ENCODE results near the gene TMEM207. TPM values are rescaled to one million over a fixed set of nuclear protein-coding genes. Genes with fewer than 3 reads are reported as not detected.

Gene TMEM207
- total and polyA plus RNA-seq, 4 donors, result not detected

DNA sequence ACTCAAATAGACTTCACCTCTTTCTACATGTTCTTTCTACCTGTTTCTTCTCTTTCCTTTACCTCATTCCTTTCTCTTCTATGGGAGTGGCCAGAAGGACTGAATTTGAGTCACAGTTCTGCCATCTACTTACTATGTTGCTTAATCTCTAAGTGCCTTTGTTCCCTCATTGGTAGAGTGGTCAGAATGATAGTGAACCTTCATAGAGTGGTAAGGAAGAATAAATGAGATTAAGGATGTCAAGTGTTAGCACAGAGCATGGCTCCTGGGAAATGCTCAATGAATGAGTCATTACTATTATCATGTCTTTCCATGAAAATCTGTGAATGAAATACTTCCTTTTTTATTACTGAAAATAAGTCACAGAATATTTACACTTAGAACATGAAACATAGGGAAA lies 17.5 kb downstream of the TMEM207 start:
- no peaks in the 10 kb centered on the region for H3K36me3 ChIP-seq (ENCODE audit: control insufficient read depth in 4 of 4, insufficient read depth in 3 of 4, low read depth in 1 of 4, low read length in 3 of 4)
- H3K4me3 ChIP-seq (ENCODE audit: low read depth in 1 of 3, low read length in 3 of 3), result no peak overlapping the region
- no peak overlapping the region for H3K27ac ChIP-seq (ENCODE audit: low read depth in 1 of 2, low read length in 2 of 2)
- no peaks in the 10 kb centered on the region for H3K4me1 ChIP-seq (ENCODE audit: control insufficient read depth in 4 of 4, insufficient read depth in 4 of 4, low read length in 3 of 4)
- DNase-seq (ENCODE audit: low spot score), result no peak
- TF ChIP-seq, protein P1, sequence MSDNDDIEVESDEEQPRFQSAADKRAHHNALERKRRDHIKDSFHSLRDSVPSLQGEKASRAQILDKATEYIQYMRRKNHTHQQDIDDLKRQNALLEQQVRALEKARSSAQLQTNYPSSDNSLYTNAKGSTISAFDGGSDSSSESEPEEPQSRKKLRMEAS (IDR thresholded peaks at IDR 0.05), result no peak
- TF ChIP-seq, protein P2, sequence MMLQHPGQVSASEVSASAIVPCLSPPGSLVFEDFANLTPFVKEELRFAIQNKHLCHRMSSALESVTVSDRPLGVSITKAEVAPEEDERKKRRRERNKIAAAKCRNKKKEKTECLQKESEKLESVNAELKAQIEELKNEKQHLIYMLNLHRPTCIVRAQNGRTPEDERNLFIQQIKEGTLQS (IDR thresholded peaks at IDR 0.05), result no peak
- TF ChIP-seq HNF4A (conservative IDR thresholded peaks at IDR 0.05) (no peak), TAF1 (conservative IDR thresholded peaks at IDR 0.05) (no peak), HNF4G (IDR thresholded peaks at IDR 0.05) (no peak)
- H3K9me3 ChIP-seq (ENCODE audit: control insufficient read depth in 4 of 4, low read length in 3 of 4), result no peaks in the 10 kb centered on the region
- H3K9ac ChIP-seq (ENCODE audit: low read depth in 1 of 2, low read length in 2 of 2), result no peak overlapping the region
- H3K27me3 ChIP-seq (ENCODE audit: control insufficient read depth in 4 of 4, insufficient read depth in 4 of 4, low read length in 3 of 4), result no peaks in the 10 kb centered on the region

DNA sequence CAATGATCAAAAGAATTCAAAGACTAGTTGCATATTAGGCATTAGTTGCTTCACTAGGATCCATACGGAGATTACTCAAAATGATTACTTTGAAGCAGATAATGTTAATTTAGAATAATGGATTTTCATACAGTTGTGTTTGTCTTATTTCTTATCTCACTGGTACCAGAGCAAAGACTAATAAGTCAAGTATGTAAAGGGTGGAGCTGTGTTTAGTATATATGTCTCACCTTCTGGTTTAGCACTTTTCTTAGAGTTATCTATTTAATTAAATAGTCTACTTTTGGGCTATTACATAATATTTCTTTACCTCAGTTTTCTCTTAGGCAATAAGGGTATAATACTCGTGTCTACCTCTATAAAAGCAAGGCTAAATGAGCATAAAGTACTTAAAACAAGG lies 18.8 kb downstream of the TMEM207 start:
- Histone ChIP-seq H3K27me3 (ENCODE audit: control insufficient read depth in 4 of 4, insufficient read depth in 4 of 4, low read length in 3 of 4) (no peaks in the 10 kb centered on the region), H3K36me3 (ENCODE audit: control insufficient read depth in 4 of 4, insufficient read depth in 3 of 4, low read depth in 1 of 4, low read length in 3 of 4) (no peaks in the 10 kb centered on the region), H3K4me3 (ENCODE audit: low read depth in 1 of 3, low read length in 3 of 3) (no peak overlapping the region), H3K4me1 (ENCODE audit: control insufficient read depth in 4 of 4, insufficient read depth in 4 of 4, low read length in 3 of 4) (no peaks in the 10 kb centered on the region), H3K9me3 (ENCODE audit: control insufficient read depth in 4 of 4, low read length in 3 of 4) (no peaks in the 10 kb centered on the region), H3K9ac (ENCODE audit: low read depth in 1 of 2, low read length in 2 of 2) (no peak overlapping the region), H3K27ac (ENCODE audit: low read depth in 1 of 2, low read length in 2 of 2) (no peak overlapping the region)
- WGBS, result 86% methylated on average over 2 of the region's 2 CpGs
- no peak for DNase-seq (ENCODE audit: low spot score)
- TF ChIP-seq FOXA1 (IDR thresholded peaks at IDR 0.05) (no peak), HNF4G (IDR thresholded peaks at IDR 0.05) (no peak), RAD21 (IDR thresholded peaks at IDR 0.05) (no peak), NR2F2 (IDR thresholded peaks at IDR 0.05) (no peak), GABPA (IDR thresholded peaks at IDR 0.05 in 1 of 2, conservative IDR thresholded peaks at IDR 0.05 in 1 of 2) (no peak), EGR1 (IDR thresholded peaks at IDR 0.05; ENCODE audit: low read depth in 2 of 2) (no peak), FOXA2 (IDR thresholded peaks at IDR 0.05) (no peak), TAF1 (conservative IDR thresholded peaks at IDR 0.05) (no peak)
- TF ChIP-seq, protein P3, sequence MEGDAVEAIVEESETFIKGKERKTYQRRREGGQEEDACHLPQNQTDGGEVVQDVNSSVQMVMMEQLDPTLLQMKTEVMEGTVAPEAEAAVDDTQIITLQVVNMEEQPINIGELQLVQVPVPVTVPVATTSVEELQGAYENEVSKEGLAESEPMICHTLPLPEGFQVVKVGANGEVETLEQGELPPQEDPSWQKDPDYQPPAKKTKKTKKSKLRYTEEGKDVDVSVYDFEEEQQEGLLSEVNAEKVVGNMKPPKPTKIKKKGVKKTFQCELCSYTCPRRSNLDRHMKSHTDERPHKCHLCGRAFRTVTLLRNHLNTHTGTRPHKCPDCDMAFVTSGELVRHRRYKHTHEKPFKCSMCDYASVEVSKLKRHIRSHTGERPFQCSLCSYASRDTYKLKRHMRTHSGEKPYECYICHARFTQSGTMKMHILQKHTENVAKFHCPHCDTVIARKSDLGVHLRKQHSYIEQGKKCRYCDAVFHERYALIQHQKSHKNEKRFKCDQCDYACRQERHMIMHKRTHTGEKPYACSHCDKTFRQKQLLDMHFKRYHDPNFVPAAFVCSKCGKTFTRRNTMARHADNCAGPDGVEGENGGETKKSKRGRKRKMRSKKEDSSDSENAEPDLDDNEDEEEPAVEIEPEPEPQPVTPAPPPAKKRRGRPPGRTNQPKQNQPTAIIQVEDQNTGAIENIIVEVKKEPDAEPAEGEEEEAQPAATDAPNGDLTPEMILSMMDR (IDR thresholded peaks at IDR 0.05; ENCODE audit: low read depth, low read length, missing input control), result no peak
- TF ChIP-seq, protein P1 (IDR thresholded peaks at IDR 0.05), result no peak
- TF ChIP-seq, protein P4, sequence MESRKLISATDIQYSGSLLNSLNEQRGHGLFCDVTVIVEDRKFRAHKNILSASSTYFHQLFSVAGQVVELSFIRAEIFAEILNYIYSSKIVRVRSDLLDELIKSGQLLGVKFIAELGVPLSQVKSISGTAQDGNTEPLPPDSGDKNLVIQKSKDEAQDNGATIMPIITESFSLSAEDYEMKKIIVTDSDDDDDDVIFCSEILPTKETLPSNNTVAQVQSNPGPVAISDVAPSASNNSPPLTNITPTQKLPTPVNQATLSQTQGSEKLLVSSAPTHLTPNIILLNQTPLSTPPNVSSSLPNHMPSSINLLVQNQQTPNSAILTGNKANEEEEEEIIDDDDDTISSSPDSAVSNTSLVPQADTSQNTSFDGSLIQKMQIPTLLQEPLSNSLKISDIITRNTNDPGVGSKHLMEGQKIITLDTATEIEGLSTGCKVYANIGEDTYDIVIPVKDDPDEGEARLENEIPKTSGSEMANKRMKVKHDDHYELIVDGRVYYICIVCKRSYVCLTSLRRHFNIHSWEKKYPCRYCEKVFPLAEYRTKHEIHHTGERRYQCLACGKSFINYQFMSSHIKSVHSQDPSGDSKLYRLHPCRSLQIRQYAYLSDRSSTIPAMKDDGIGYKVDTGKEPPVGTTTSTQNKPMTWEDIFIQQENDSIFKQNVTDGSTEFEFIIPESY (IDR thresholded peaks at IDR 0.05), result no peak
- TF ChIP-seq, protein P2 (IDR thresholded peaks at IDR 0.05), result no peak

DNA sequence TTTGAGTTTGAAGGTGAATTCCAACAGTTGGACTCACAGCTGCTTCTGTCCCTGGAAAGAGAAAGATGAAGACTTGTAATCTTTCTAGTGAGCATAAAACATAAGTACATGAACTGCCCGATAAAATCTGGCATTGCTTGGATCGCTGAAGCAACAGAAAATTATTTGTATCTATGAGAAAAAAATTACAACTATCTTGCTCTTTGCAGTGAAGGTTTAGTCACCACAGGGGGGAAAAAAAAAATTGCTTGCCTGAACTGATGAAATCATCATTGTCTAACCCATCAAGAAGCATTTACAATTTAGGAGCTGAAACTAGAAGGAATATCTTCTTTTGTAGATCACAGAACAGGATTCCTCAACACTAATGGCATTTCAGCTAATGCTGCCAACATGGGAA lies 20.0 kb downstream of the TMEM207 start:
- no peak for DNase-seq (ENCODE audit: low spot score)
- H3K4me1 ChIP-seq (ENCODE audit: control insufficient read depth in 4 of 4, insufficient read depth in 4 of 4, low read length in 3 of 4), result no peaks in the 10 kb centered on the region
- H3K36me3 ChIP-seq (ENCODE audit: control insufficient read depth in 4 of 4, insufficient read depth in 3 of 4, low read depth in 1 of 4, low read length in 3 of 4), result no peaks in the 10 kb centered on the region
- H3K4me3 ChIP-seq (ENCODE audit: low read depth in 1 of 3, low read length in 3 of 3), result no peak overlapping the region
- no peaks in the 10 kb centered on the region for H3K27me3 ChIP-seq (ENCODE audit: control insufficient read depth in 4 of 4, insufficient read depth in 4 of 4, low read length in 3 of 4)
- no peak overlapping the region for H3K27ac ChIP-seq (ENCODE audit: low read depth in 1 of 2, low read length in 2 of 2)
- H3K9me3 ChIP-seq (ENCODE audit: control insufficient read depth in 4 of 4, low read length in 3 of 4), result no peaks in the 10 kb centered on the region
- no peak overlapping the region for H3K9ac ChIP-seq (ENCODE audit: low read depth in 1 of 2, low read length in 2 of 2)
- WGBS, result 91% methylated on average over 2 of the region's 2 CpGs
- TF ChIP-seq, protein P3 (IDR thresholded peaks at IDR 0.05; ENCODE audit: low read depth, low read length, missing input control), result no peak
- TF ChIP-seq EGR1 (IDR thresholded peaks at IDR 0.05; ENCODE audit: low read depth in 2 of 2) (no peak), TAF1 (conservative IDR thresholded peaks at IDR 0.05) (no peak), FOXA2 (IDR thresholded peaks at IDR 0.05) (no peak), RXRA (IDR thresholded peaks at IDR 0.05) (no peak), NR2F2 (IDR thresholded peaks at IDR 0.05) (no peak), JUND (IDR thresholded peaks at IDR 0.05) (no peak), HNF4A (conservative IDR thresholded peaks at IDR 0.05) (no peak), YY1 (IDR thresholded peaks at IDR 0.05) (no peak)
- TF ChIP-seq, protein P1 (IDR thresholded peaks at IDR 0.05), result no peak
- TF ChIP-seq, protein P2 (IDR thresholded peaks at IDR 0.05), result no peak
